IMR-90 (cell line): Measurements from ENCODE around the gene MRC2. TPM values are rescaled to one million over a fixed set of nuclear protein-coding genes. Genes with fewer than 3 reads are reported as not detected.

Source experiments
- ATAC-seq: fragments of 200-7000 bp; cut with Tn5 transposase; 2 replicates; pipeline ENCODE4 v1.9.1; 2020; ENCODE audit warnings: low read depth, mild to moderate bottlenecking, moderate library complexity
- BruUV-seq: library from RNA; stranded (reverse); fragments of 400-500 nt; replicated peaks from 2 replicates; lab custom pipeline; 2021; lab: Mats Ljungman, UMichigan
- CTCF ChIA-PET: fragments of 300-600 bp; formaldehyde crosslinking; extraction: SDS; loops from one replicate; lab custom pipeline; 2021; ENCODE audit warnings: antibody characterized with exemption; lab: Yijun Ruan, JAX
- POLR2A ChIA-PET: fragments of 300-600 bp; sonication (Branson Sonifier 250); formaldehyde crosslinking; loops from one replicate; lab custom pipeline; 2022; ENCODE audit warnings: antibody characterized with exemption; ENCODE audit not compliant: unreplicated experiment; lab: Charles Lee
- DNase-seq: peaks from one replicate; pipeline ENCODE4 v3.0.0; 2013
- H2AFZ ChIP-seq: replicated peaks from 2 replicates; pipeline ENCODE3; 2013; ENCODE audit warnings: low read length, mild to moderate bottlenecking; ENCODE audit not compliant: poor library complexity
- H2AK5ac ChIP-seq: 2 replicates; pipeline ENCODE4 v1.6.1; 2013; ENCODE audit warnings: low read depth, low read length, inconsistent platforms
- H2AK9ac ChIP-seq: replicated peaks from 2 replicates; pipeline ENCODE3; 2013; ENCODE audit warnings: mild to moderate bottlenecking, low read depth, low read length, moderate library complexity; ENCODE audit not compliant: poor library complexity
- H2BK120ac ChIP-seq: 2 replicates; pipeline ENCODE4 v1.6.1; 2013; ENCODE audit warnings: low read depth, low read length, inconsistent platforms
- H2BK15ac ChIP-seq: 3 replicates; pipeline ENCODE4 v1.6.1; 2013; ENCODE audit warnings: low read depth, low read length, inconsistent platforms
- H2BK20ac ChIP-seq: 2 replicates; pipeline ENCODE4 v1.6.1; 2013; ENCODE audit warnings: low read depth, mild to moderate bottlenecking, inconsistent platforms, low read length, moderate library complexity
- H2BK5ac ChIP-seq: 2 replicates; pipeline ENCODE4 v1.6.1; 2013; ENCODE audit warnings: mild to moderate bottlenecking, low read depth, low read length, inconsistent platforms; ENCODE audit not compliant: poor library complexity, severe bottlenecking
- H3K14ac ChIP-seq: replicated peaks from 2 replicates; pipeline ENCODE4 v1.6.1; 2013; ENCODE audit warnings: low read depth, low read length, inconsistent platforms
- H3K18ac ChIP-seq: 2 replicates; pipeline ENCODE4 v1.6.1; 2013; ENCODE audit warnings: low read depth, low read length, control low read depth
- H3K23ac ChIP-seq: 2 replicates; pipeline ENCODE4 v1.6.1; 2013; ENCODE audit warnings: low read depth, low read length, inconsistent platforms
- H3K27ac ChIP-seq: 2 replicates; pipeline ENCODE4 v1.5.1; 2013; ENCODE audit warnings: mild to moderate bottlenecking, control low read depth, low read length; ENCODE audit not compliant: insufficient read depth
- H3K27me3 ChIP-seq: 2 replicates; pipeline ENCODE4 v1.6.1; 2013; ENCODE audit warnings: low read length; ENCODE audit not compliant: control insufficient read depth, insufficient read depth
- H3K36me3 ChIP-seq: 2 replicates; pipeline ENCODE4 v1.6.1; 2013; ENCODE audit warnings: low read length, mixed read lengths; ENCODE audit not compliant: control insufficient read depth, insufficient read depth
- H3K4ac ChIP-seq: 2 replicates; pipeline ENCODE4 v1.6.1; 2013; ENCODE audit warnings: low read depth, low read length, inconsistent platforms
- H3K4me1 ChIP-seq: 2 replicates; pipeline ENCODE4 v1.6.1; 2013; ENCODE audit warnings: low read length, mixed read lengths; ENCODE audit not compliant: control insufficient read depth, insufficient read depth
- H3K4me2 ChIP-seq: 2 replicates; pipeline ENCODE4 v1.6.1; 2013; ENCODE audit warnings: low read depth, mild to moderate bottlenecking, control low read depth, low read length, moderate library complexity
- H3K4me3 ChIP-seq: 2 replicates; pipeline ENCODE4 v1.5.1; 2013; ENCODE audit warnings: low read depth, mild to moderate bottlenecking, control low read depth, low read length, moderate library complexity; ENCODE audit not compliant: insufficient read depth
- H3K56ac ChIP-seq: 2 replicates; pipeline ENCODE4 v1.6.1; 2013; ENCODE audit warnings: low read length, inconsistent platforms; ENCODE audit not compliant: insufficient read depth; ENCODE audit errors: extremely low read depth
- H3K79me1 ChIP-seq, 2 experiments: 2 replicates each; pipeline ENCODE4 v1.6.1; 2013; ENCODE audit warnings: low read length in 2 of 2, inconsistent platforms in 1 of 2, low read depth in 1 of 2
- H3K9ac ChIP-seq: 2 replicates; pipeline ENCODE4 v1.6.1; 2013; ENCODE audit warnings: low read depth, low read length, control low read depth
- H3K9me1 ChIP-seq: 2 replicates; pipeline ENCODE4 v1.6.1; 2013; ENCODE audit warnings: low read length, inconsistent platforms; ENCODE audit not compliant: insufficient read depth
- H3K9me3 ChIP-seq: 2 replicates; pipeline ENCODE4 v1.6.1; 2013; ENCODE audit warnings: low read length; ENCODE audit not compliant: control insufficient read depth, insufficient read depth
- H4K20me1 ChIP-seq: 2 replicates; pipeline ENCODE4 v1.6.1; 2013; ENCODE audit warnings: low read length, inconsistent platforms; ENCODE audit not compliant: insufficient read depth
- H4K5ac ChIP-seq: 2 replicates; pipeline ENCODE4 v1.6.1; 2013; ENCODE audit warnings: mild to moderate bottlenecking, low read depth, low read length, control low read depth
- H4K8ac ChIP-seq, 2 experiments: 2 replicates each; pipeline ENCODE4 v1.6.1; 2013; ENCODE audit warnings: low read depth in 2 of 2, low read length in 2 of 2, control low read depth in 1 of 2, inconsistent platforms in 1 of 2
- H4K91ac ChIP-seq: 2 replicates; pipeline ENCODE4 v1.6.1; 2013; ENCODE audit warnings: low read depth, low read length, inconsistent platforms; ENCODE audit not compliant: insufficient read depth
- CHD1 ChIP-seq: IDR thresholded peaks from 2 replicates; pipeline ENCODE4 v1.6.1; 2012; ENCODE audit warnings: low read depth, low read length, improper control_type of control experiment
- FOS ChIP-seq: fragments of 150-350 bp; IDR thresholded peaks from 2 replicates; pipeline ENCODE4 v1.6.1; 2016; ENCODE audit warnings: low read depth, low read length
- MXI1 ChIP-seq: IDR thresholded peaks from 2 replicates; pipeline ENCODE4 v1.6.1; 2012; ENCODE audit warnings: low read depth, mild to moderate bottlenecking, low read length, moderate library complexity, borderline replicate concordance
- RCOR1 ChIP-seq: IDR thresholded peaks from 2 replicates; pipeline ENCODE4 v1.6.1; 2012; ENCODE audit warnings: mild to moderate bottlenecking, low read length, improper control_type of control experiment; ENCODE audit not compliant: insufficient replicate concordance
- SMC3 ChIP-seq: fragments of 150-350 bp; IDR thresholded peaks from 2 replicates; pipeline ENCODE4 v1.6.1; 2016; ENCODE audit warnings: low read depth, mild to moderate bottlenecking, antibody characterized with exemption, low read length, moderate library complexity
- WGBS, 2 experiments: methylation state at CpG; one replicate each; pipeline versions ENCODE4 v1.1.5 to v1.1.7; 2013; ENCODE audit warnings: missing lambda C conversion rate in 2 of 2; ENCODE audit not compliant: insufficient read length in 1 of 2; ENCODE audit errors: extremely low coverage in 2 of 2; 5-methylcytosine and 5-hydroxymethylcytosine counted together
- dilution Hi-C: fragments of 300-500 bp; cut with HindIII; formaldehyde crosslinking; loops from one replicate; pipeline ENCODE4 v1.14.3; 2018; ENCODE audit warnings: low sequenced_read_pairs; ENCODE audit not compliant: unreplicated experiment
- in situ Hi-C: fragments of 300-500 bp; cut with MboI; formaldehyde crosslinking; loops from 3 replicates; pipeline ENCODE4 v1.14.3; 2019; ENCODE audit warnings: low sequenced_read_pairs, inconsistent platforms, mixed read lengths
- intact Hi-C: fragments of 100-400 bp; cut with micrococcal nuclease; formaldehyde crosslinking; loops from 2 replicates; pipeline ENCODE4 v1.10.0; 2022
- polyA plus RNA-seq, 3 experiments: library from polyadenylated mRNA; depleted of rRNA; stranded (reverse); fragments of >200 nt; gene quantifications; 2 replicates each; pipeline ENCODE4 v1.2.3, GENCODE V29; 2012; ENCODE audit warnings: low replicate concordance in 1 of 3
- total RNA-seq: library from RNA; depleted of rRNA; stranded (reverse); fragments of >200 nt; gene quantifications from 2 replicates; pipeline ENCODE4 v1.2.3, GENCODE V29; 2012

The MRC2 gene
- total and polyA plus RNA-seq, 2 of the 4 experiments (the other 2 are of a cell fraction), result 39.3 to 137 TPM

DNA sequence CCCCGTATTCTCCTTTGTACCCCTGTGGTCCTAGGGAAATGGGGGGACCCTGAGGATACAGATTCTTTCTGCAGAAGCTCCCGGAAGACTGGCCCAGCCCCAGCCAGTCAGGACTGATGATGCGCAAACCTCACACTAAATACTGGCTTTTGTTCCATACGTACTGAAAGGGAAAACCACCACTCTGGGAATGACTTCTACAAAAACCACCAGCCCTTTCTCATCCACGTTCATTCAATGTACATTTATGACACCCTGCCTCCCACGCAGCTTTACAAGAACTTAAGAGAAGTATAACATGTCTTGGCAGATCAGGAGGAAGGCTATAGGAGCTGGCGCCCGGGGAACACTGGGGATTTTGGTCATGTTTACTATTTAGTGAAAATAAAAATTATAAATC lies 110.0 kb downstream of the MRC2 start:
- in situ Hi-C loops (no loop called here), intact Hi-C loops (no loop called here), dilution Hi-C loops (no loop called here)
- H2AK9ac ChIP-seq, result no peak overlapping the region
- no peak overlapping the region for H3K56ac ChIP-seq
- no peak overlapping the region for H4K5ac ChIP-seq
- H2BK15ac ChIP-seq, result no peak overlapping the region
- no peaks in the 10 kb centered on the region for H3K9me3 ChIP-seq
- 0 out of 2 replicates have a peak, but pooled peaks cover 1% of the 10 kb centered on the region for H3K27me3 ChIP-seq
- H4K8ac ChIP-seq, result no peak overlapping the region
- no peak overlapping the region for H3K4me3 ChIP-seq
- H3K79me1 ChIP-seq, result no peaks in the 10 kb centered on the region
- H3K4me2 ChIP-seq, result no peak overlapping the region
- H4K20me1 ChIP-seq, result no peaks in the 10 kb centered on the region
- WGBS, 2 experiments, result 87% methylated on average over 2 of the region's 8 CpGs; no CpG with 5 or more reads in 1 of the 2 experiments
- ATAC-seq, result no peak
- no peak overlapping the region for H3K27ac ChIP-seq
- no peak overlapping the region for H3K23ac ChIP-seq
- H2BK20ac ChIP-seq, result no peak overlapping the region
- no peak overlapping the region for H3K4ac ChIP-seq
- H3K18ac ChIP-seq, result no peak overlapping the region
- no peak overlapping the region for H3K14ac ChIP-seq
- no peak overlapping the region for H2AFZ ChIP-seq
- TF ChIP-seq SMC3 (no peak), RCOR1 (no peak), MXI1 (no peak), CHD1 (no peak), FOS (no peak)
- H4K91ac ChIP-seq, result no peak overlapping the region
- BruUV-seq, result no TSS peak
- CTCF ChIA-PET, result no interaction called here
- POLR2A ChIA-PET, result no interaction called here
- H3K36me3 ChIP-seq, result no peaks in the 10 kb centered on the region
- H2BK120ac ChIP-seq, result no peak overlapping the region
- no peak overlapping the region for H2AK5ac ChIP-seq
- no peaks in the 10 kb centered on the region for H3K9me1 ChIP-seq
- no peak overlapping the region for H3K9ac ChIP-seq
- H3K4me1 ChIP-seq, result 0 out of 2 replicates have a peak, but pooled peaks cover 2% of the 10 kb centered on the region
- H2BK5ac ChIP-seq, result no peak overlapping the region
- DNase-seq, result no peak
